HCT116 (cell line): Measurements from ENCODE around the gene ZNF333. TPM values are rescaled to one million over a fixed set of nuclear protein-coding genes. Genes with fewer than 3 reads are reported as not detected.

ENCODE experiments used
- ATAC-seq: fragments of 200-7000 bp; cut with Tn5 transposase; 2 replicates; pipeline ENCODE4 v1.9.1; 2020; ENCODE audit warnings: mild to moderate bottlenecking, moderate library complexity
- BruUV-seq: library from RNA; stranded (reverse); fragments of 400-500 nt; replicated peaks from 2 replicates; lab custom pipeline; 2021; lab: Mats Ljungman, UMichigan
- CTCF ChIA-PET: fragments of 300-600 bp; sonication (Branson Sonifier 250); formaldehyde crosslinking; loops from one replicate; lab custom pipeline; 2021; ENCODE audit warnings: antibody characterized with exemption; lab: Charles Lee
- POLR2A ChIA-PET: fragments of 300-600, 350-600 bp; sonication (Branson Sonifier 250); formaldehyde crosslinking; loops from one replicate; lab custom pipeline; 2021; ENCODE audit warnings: antibody characterized with exemption; lab: Charles Lee
- RAD21 ChIA-PET, 2 experiments: fragments of 300-600 bp; sonication (Branson Sonifier 250); formaldehyde crosslinking; loops; one replicate each; lab custom pipeline; 2023; ENCODE audit warnings: low total read pairs in 2 of 2; ENCODE audit not compliant: uncharacterized antibody in 2 of 2, unreplicated experiment in 2 of 2, low non-redundant PET in 1 of 2; lab: Charles Lee
- DNase-seq: peaks from one replicate; pipeline ENCODE4 v3.0.0-alpha.2; 2010; ENCODE audit warnings: low read depth, low spot score
- H2AFZ ChIP-seq: fragments of 200-600 bp; shearing (Covaris generic), sonication (generic); 2 replicates; pipeline ENCODE4 v1.6.1; 2017; ENCODE audit warnings: low read depth, mixed run types, mixed read lengths, antibody characterized with exemption, low read length; ENCODE audit not compliant: poor library complexity, severe bottlenecking
- H3K27ac ChIP-seq: 2 replicates; pipeline ENCODE4 v1.5.1; 2012; ENCODE audit warnings: low read depth, low read length
- H3K27me3 ChIP-seq: fragments of 200-600 bp; sonication (generic); 2 replicates; pipeline ENCODE4 v1.6.1; 2016; ENCODE audit warnings: mixed run types, low read length, mixed read lengths; ENCODE audit not compliant: insufficient read depth
- H3K36me3 ChIP-seq, 2 experiments: fragments of 200-500 bp in 1 of 2; fragments of 200-600 bp in 1 of 2; sonication (Bioruptor generic) in 1 of 2; sonication (generic) in 1 of 2; 2 replicates each; pipeline versions ENCODE4 v1.5.1 to v1.6.1; 2014 to 2016; ENCODE audit warnings: low read length in 2 of 2, inconsistent platforms in 1 of 2, mixed read lengths in 1 of 2, mixed run types in 1 of 2; ENCODE audit not compliant: insufficient read depth in 2 of 2, control insufficient read depth in 1 of 2
- H3K4me1 ChIP-seq, 2 experiments: fragments of 200-600 bp in 1 of 2; sonication (generic) in 1 of 2; 2 replicates each; pipeline versions ENCODE4 v1.5.1 to v1.6.1; 2012 to 2017; ENCODE audit warnings: low read length in 2 of 2, inconsistent platforms in 1 of 2, mild to moderate bottlenecking in 1 of 2, mixed read lengths in 1 of 2, mixed run types in 1 of 2, moderate library complexity in 1 of 2; ENCODE audit not compliant: insufficient read depth in 2 of 2, control insufficient read depth in 1 of 2
- H3K4me2 ChIP-seq: fragments of 200-600 bp; sonication (generic); 2 replicates; pipeline ENCODE4 v1.6.1; 2017; ENCODE audit warnings: mixed run types, low read length, mixed read lengths
- H3K4me3 ChIP-seq, 2 experiments: fragments of 200-600 bp in 1 of 2; sonication (generic) in 1 of 2; replicated peaks in 1 of 2; 2 replicates each; pipeline ENCODE4 v1.5.1; 2011 to 2016; ENCODE audit warnings: low read length in 2 of 2, control low read depth in 1 of 2, low read depth in 1 of 2, mild to moderate bottlenecking in 1 of 2, mixed read lengths in 1 of 2, mixed run types in 1 of 2
- H3K79me2 ChIP-seq: fragments of 200-600 bp; sonication (generic); 2 replicates; pipeline ENCODE4 v1.6.1; 2017; ENCODE audit warnings: mild to moderate bottlenecking, mixed run types, low read length, moderate library complexity, mixed read lengths; ENCODE audit not compliant: insufficient read depth
- H3K9ac ChIP-seq: fragments of 200-600 bp; sonication (generic); 2 replicates; pipeline ENCODE4 v1.6.1; 2016; ENCODE audit warnings: low read length, mixed read lengths
- H3K9me2 ChIP-seq: fragments of 200-600 bp; sonication (generic), shearing (Covaris generic); 2 replicates; pipeline ENCODE4 v1.6.1; 2017; ENCODE audit warnings: mixed run types, mild to moderate bottlenecking, moderate library complexity; ENCODE audit not compliant: insufficient read depth
- H3K9me3 ChIP-seq, 2 experiments: fragments of 200-500 bp in 1 of 2; fragments of 200-600 bp in 1 of 2; sonication (Bioruptor generic) in 1 of 2; sonication (generic) in 1 of 2; 2 replicates each; pipeline ENCODE4 v1.6.1; 2014 to 2017; ENCODE audit warnings: low read length in 2 of 2, mixed read lengths in 2 of 2, inconsistent platforms in 1 of 2, low read depth in 1 of 2, mild to moderate bottlenecking in 1 of 2, mixed run types in 1 of 2, moderate library complexity in 1 of 2; ENCODE audit not compliant: control insufficient read depth in 1 of 2, insufficient read depth in 1 of 2
- H4K20me1 ChIP-seq: fragments of 200-600 bp; sonication (generic), shearing (Covaris generic); 2 replicates; pipeline ENCODE4 v1.6.1; 2017; ENCODE audit warnings: mixed run types, mild to moderate bottlenecking, moderate library complexity; ENCODE audit not compliant: insufficient read depth
- ATF3 ChIP-seq: IDR thresholded peaks from 2 replicates; pipeline ENCODE4 v1.6.1; 2012
- CEBPB ChIP-seq: IDR thresholded peaks from 2 replicates; pipeline ENCODE4 v1.6.1; 2012; ENCODE audit warnings: low read depth
- CTCF ChIP-seq, 3 experiments: fragments of 200-600 bp in 1 of 3; sonication (generic) in 1 of 3; IDR thresholded peaks in 2 of 3; conservative IDR thresholded peaks in 1 of 3; 2 replicates each; pipeline ENCODE4 v1.5.1; 2012 to 2017; ENCODE audit warnings: low read depth in 2 of 3, low read length in 2 of 3, antibody characterized with exemption in 1 of 3, borderline replicate concordance in 1 of 3, control low read depth in 1 of 3, mild to moderate bottlenecking in 1 of 3, mixed read lengths in 1 of 3, mixed run types in 1 of 3, moderate library complexity in 1 of 3; ENCODE audit not compliant: insufficient read depth in 1 of 3
- EGR1 ChIP-seq: IDR thresholded peaks from 2 replicates; pipeline ENCODE4 v1.6.1; 2012; ENCODE audit warnings: low read depth
- ELF1 ChIP-seq: IDR thresholded peaks from 2 replicates; pipeline ENCODE4 v1.6.1; 2012; ENCODE audit warnings: low read depth, borderline replicate concordance
- EZH2 ChIP-seq: fragments of 200-600 bp; sonication (generic); IDR thresholded peaks from 2 replicates; pipeline ENCODE4 v1.6.1; 2017; ENCODE audit warnings: antibody characterized with exemption, mixed run types
- FOSL1 ChIP-seq: IDR thresholded peaks from 2 replicates; pipeline ENCODE4 v1.6.1; 2012; ENCODE audit warnings: low read depth
- JUND ChIP-seq: IDR thresholded peaks from 2 replicates; pipeline ENCODE4 v1.6.1; 2012
- MAX ChIP-seq: IDR thresholded peaks from 2 replicates; pipeline ENCODE4 v1.6.1; 2012
- POLR2A ChIP-seq: IDR thresholded peaks from 2 replicates; pipeline ENCODE4 v1.7.0; 2011; ENCODE audit warnings: borderline replicate concordance; ENCODE audit not compliant: insufficient read depth, insufficient read length; ENCODE audit errors: extremely low read depth
- SP1 ChIP-seq: IDR thresholded peaks from 2 replicates; pipeline ENCODE4 v1.6.1; 2012; ENCODE audit warnings: low read depth
- TCF7L2 ChIP-seq: IDR thresholded peaks from 2 replicates; pipeline ENCODE4 v1.7.0; 2011; ENCODE audit warnings: borderline replicate concordance, inconsistent platforms; ENCODE audit not compliant: insufficient read depth, insufficient read length; ENCODE audit errors: extremely low read depth
- YY1 ChIP-seq: IDR thresholded peaks from 2 replicates; pipeline ENCODE4 v1.6.1; 2011; ENCODE audit warnings: low read length, low read depth, moderate library complexity, mild to moderate bottlenecking; ENCODE audit not compliant: insufficient replicate concordance; ENCODE audit errors: extremely low read depth
- ZBTB33 ChIP-seq: IDR thresholded peaks from 2 replicates; pipeline ENCODE4 v1.6.1; 2011; ENCODE audit warnings: mild to moderate bottlenecking, low read length, moderate library complexity; ENCODE audit not compliant: insufficient replicate concordance; ENCODE audit errors: extremely low read depth
- ZNF274 ChIP-seq: fragments of 200-500 bp; sonication (Bioruptor generic); IDR thresholded peaks from 2 replicates; pipeline ENCODE4 v1.6.1; 2014; ENCODE audit warnings: mild to moderate bottlenecking, low read depth, low read length, inconsistent platforms
- intact Hi-C: fragments of 100-400 bp; cut with micrococcal nuclease; formaldehyde crosslinking; loops from 2 replicates; pipeline ENCODE4 v1.10.0; 2022
- total RNA-seq: library from RNA; stranded (reverse); gene quantifications from one replicate; pipeline ENCODE4 v1.2.1, GENCODE V29; 2021; ENCODE audit not compliant: unreplicated experiment

The ZNF333 gene
- total RNA-seq, 1 experiment from 2014 or later, result 9.2 TPM

- POLR2A ChIA-PET, result no interaction called here
- Histone ChIP-seq H4K20me1 (no peaks in the 10 kb centered on the region), H3K27me3 (no peaks in the 10 kb centered on the region), H3K9me2 (no peaks in the 10 kb centered on the region), H3K4me2 (no peak overlapping the region), H2AFZ (no peak overlapping the region), H3K9ac (no peak overlapping the region), H3K9me3 (no peaks in the 10 kb centered on the region), H3K4me3 (no peak overlapping the region), H3K27ac (no peak overlapping the region), H3K79me2 (no peaks in the 10 kb centered on the region), H3K4me1 (no peaks in the 10 kb centered on the region), H3K36me3 (peaks cover 0 to 4% of the 10 kb centered on the region in 2 experiments; a peak in 1 of 4 replicates)
- DNase-seq (no peak), ATAC-seq (no peak)
- CTCF ChIA-PET, result no interaction called here
- no TSS peak for BruUV-seq
- TF ChIP-seq EZH2, result no peak
- no peak for TF ChIP-seq CEBPB
- no peak for TF ChIP-seq ZBTB33
- no peak for TF ChIP-seq CTCF (IDR thresholded peaks at IDR 0.05 in 2 of 3, conservative IDR thresholded peaks at IDR 0.05 in 1 of 3; ENCODE audit: borderline replicate concordance in 1 of 3, insufficient read depth in 1 of 3, low read depth in 2 of 3, low read length in 2 of 3)
- TF ChIP-seq ZNF274, result no peak
- no peak for TF ChIP-seq TCF7L2
- no peak for TF ChIP-seq ATF3
- no peak for TF ChIP-seq MAX
- TF ChIP-seq EGR1, result no peak
- TF ChIP-seq ELF1, result no peak
- no peak for TF ChIP-seq SP1
- no peak for TF ChIP-seq JUND
- TF ChIP-seq YY1, result no peak
- no peak for TF ChIP-seq FOSL1
- TF ChIP-seq POLR2A, result no peak
- RAD21 ChIA-PET, result no interaction called here
- intact Hi-C loops, result no loop called here
Measured at GRCh38 chr19:14762111-14762510, 72.3 kb downstream of the ZNF333 start.
